ENCODE data around the gene TTLL5.

The TTLL5 gene

GRCh38 chr14:75702616-75703261, 41.7 kb downstream of the TTLL5 start:
- no peak for DNase-seq

DNA sequence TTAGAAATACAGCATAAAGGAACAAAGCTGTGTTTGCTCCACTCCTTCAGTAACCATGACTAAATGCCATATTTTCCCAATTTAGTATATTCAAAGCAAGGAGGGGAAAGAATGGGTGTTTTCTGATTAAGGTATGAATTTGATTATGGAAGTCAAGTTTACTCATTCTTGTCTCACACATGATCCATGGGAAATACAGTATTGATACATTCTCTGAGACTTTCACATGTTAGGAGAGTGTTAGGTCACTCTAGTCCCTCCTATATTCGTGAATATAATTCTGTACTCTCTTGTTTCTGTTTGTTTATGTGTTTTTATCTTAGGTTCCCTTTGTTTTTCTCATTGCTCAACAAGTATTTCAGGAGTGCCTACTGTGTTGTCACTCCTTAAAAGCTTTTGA, 42.4 kb downstream of the TTLL5 start:
- DNase-seq, result no peak

- DNase-seq, result no peak
These were observed 44.0 kb downstream of the TTLL5 start for GRCh38 chr14:75705014-75705413.

DNA sequence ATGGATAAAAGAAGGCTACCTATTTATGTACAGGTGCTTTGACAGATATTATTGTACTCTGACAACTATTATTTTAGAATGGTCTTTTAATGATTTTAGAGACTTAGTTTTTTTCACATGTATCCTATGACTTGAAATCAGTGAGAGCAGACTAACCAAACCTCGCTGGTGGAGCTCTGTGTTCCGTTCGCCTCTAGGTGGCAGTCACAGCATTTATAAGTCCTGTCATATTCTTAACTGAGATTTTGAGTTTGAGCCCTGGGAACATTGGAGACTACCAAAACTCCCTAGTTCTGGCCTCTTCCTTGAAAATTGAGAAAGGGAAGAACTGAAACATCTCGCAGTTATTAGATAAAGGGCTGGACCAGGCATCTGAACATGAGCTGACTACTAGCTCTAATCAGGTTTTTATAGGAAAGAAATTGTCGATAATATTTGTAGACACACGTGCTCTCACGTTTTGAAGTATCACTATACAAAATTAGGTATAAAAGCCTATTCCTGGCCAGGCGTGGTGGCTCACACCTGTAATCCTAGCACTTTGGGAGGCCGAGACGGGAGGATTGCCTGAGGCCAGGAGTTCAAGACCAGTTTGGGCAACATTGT, 48.3 kb downstream of the TTLL5 start:
- DNase-seq, result peak; percentile 45 to 66

GRCh38 chr14:75711105-75711795, 50.2 kb downstream of the TTLL5 start:
- peak in 1 of 2 donors; percentile 3 for DNase-seq

- no peak for DNase-seq
These were observed 50.8 kb downstream of the TTLL5 start for GRCh38 chr14:75711796-75712211.

DNA sequence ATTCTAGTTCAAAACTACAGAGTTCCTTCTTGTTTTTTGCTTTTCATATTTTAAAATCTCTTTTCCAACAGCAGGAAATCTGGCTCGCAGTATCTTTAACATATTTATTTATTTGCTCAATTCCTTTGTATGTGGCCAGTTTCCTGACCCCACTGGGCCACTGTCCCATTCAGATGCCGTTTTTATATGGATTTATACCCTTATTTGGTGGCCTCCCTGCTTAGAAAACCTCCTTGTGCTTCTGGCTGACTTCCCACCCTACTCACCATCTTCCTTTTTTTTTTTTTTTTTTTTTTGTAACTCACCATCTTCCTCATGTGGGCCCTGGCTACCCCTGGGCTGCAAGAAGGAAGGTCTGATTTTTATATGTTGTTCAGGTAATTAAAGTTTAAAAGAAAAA, 53.9 kb downstream of the TTLL5 start:
- no peak for DNase-seq

- DNase-seq, result no peak
These were observed 55.1 kb downstream of the TTLL5 start for GRCh38 chr14:75715926-75716780.

- no peak for DNase-seq
These were observed 56.7 kb downstream of the TTLL5 start for GRCh38 chr14:75717729-75718128.

DNA sequence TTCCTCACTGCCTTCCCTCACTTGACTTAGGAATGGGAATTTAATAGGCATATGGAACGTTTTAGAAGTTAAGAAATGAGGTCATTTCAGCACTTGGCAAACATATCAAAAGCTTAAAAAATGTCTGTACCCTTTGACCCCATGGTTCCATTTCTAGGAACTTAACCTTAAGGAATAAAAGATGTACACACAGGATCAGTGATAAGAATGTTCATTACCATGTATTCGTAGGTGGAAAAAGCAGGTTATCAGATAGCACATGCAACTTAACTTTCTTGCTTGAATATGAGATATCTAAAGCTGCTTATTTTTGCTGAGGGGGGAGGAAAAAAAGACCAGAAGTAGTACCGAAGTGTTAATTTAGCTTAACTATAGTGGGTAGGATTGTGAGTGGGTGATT, 57.2 kb downstream of the TTLL5 start:
- DNase-seq, result no peak

DNA sequence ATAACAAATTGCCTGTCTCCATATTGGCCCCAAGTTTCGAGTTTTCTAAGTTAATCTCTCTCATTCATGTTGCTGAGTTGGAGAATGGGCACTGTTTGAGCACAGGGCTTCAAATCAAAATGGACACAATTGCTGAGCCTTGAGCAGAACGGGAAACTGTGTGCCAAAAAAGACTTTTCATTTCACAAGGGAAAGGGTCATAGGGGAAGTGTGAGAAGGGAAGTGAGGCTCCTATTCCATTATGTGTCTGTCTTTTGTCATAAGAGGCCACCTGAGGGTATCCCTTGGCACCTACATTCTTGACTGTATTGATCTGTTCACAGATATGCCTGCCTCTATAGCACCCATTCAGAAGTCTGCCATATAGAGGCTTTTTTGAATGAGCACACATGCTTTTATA, 59.1 kb downstream of the TTLL5 start:
- DNase-seq, result no peak

DNA sequence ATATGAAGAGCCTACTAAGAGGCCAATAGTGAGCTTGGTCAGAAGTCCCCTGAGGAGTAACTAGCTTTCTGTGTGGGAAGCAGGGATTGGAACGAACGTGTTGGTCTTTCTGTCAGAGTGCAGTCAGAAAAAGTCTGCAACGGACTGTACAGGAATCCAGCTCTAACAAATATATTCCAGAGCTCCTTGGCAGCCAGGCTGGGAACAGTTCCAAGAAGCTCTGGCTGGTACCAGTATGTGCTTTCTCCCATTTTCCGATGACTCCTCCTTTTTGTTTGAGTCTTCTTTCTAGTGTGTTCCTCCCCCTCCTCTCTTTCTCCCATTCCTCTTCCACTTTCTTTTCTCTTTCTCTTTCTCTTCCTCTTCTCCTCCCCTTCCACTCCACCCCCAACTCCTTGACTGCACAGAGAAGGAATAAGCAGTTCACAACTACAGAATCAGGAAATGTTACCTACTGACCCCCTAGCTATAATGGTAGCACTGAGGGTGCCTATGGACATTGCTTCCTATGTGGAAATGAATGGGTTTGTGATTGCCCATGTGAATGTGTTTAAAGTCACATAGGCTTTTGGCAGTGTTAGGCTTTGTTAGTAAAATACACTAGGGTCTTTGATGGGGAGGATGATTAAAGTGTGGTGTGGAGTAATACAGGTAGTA, 59.9 kb downstream of the TTLL5 start:
- no peak for DNase-seq

GRCh38 chr14:75723716-75724115, 62.7 kb downstream of the TTLL5 start:
- no peak for DNase-seq

DNA sequence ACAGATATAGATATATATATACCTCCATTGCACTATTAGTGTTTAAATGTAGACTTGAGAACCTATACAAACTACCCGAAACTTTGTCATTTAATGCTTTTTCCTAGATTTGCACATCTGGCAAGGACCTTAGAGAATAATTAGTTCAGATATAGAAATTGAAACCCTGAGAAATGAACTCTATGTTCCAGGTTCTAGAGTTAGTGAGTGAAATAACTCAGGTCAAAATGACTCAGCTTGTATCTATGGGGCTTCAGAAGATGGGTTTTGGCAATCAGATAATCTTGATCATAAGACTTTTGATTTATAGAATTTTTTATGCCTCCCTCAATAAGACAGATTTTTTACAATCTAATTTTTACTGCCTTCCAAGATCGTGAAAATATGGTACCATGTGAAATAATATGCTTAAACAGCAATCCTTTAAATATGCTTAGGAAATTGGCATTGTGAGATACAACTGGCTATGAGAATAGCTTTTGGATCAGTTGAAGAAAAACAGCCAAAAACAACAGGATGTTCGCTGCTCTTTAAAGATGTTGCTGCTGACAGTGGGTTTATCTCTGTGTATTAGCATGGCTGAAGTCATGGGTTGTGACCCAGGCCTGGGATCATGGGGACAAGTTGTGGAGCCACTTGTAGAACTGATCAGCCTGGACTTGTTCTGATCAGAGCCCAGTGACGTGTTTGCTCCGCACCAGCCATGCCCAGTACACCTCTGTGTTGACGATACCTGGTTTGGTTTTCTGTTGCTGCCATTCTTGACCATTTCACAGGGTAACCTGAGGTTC, 63.6 kb downstream of the TTLL5 start:
- DNase-seq, result no peak

DNA sequence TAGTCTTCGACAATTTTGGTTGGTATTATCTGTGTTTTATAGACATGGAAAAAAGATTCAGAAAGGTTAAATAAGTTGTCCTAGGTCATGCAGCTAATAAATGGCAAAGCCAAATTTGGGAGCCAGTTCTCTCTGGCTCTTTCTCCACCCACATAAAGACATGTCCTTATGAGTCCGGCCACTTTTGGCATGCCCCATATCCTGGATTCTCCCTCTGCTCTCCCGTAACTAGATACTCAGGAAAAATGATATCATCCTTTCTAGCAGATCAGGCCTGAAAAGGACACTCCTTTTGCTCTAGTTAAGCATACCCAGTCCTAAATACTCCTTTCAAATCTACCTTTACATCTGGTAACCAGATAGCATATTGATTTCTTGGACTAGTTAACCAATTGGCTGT, 64.4 kb downstream of the TTLL5 start:
- no peak for DNase-seq

DNA sequence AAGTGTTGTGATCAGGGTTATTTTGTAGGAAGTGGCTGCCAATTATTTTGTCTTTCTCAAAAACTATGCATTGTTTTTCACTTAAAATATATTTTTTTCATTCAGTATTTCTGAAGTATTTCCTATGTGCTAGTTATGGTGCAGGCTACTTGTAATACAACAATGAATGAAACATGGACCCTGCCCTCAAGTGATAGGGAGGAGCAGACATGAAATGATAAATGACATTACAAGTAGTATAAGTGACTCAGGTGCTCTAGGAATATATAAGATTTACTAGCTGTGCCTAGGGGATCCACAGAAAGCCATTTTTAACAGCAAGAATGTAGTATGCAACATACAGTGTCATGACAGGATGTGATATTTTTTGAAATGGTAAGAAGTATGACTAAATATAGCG, 65.3 kb downstream of the TTLL5 start:
- no peak for DNase-seq

DNA sequence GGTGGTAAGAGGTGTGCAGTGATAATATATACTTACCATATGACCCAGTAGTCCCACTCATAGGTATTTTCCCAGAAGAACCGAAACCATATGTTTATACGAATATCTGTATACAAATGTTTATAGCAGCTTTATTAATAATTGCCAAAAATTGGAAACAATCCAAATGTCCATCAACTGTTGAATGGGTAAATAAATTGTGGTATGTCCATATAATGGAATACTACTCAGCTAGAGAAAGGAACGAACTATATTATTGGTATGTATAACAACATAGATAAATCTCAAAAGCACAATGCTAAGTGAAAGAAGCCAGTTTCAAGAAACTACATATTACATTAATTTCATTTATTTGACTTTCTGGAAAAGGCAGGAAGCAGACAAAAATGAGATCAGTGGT, 66.1 kb downstream of the TTLL5 start:
- no peak for DNase-seq

GRCh38 chr14:75732888-75733287, 71.8 kb downstream of the TTLL5 start:
- no peak for DNase-seq

GRCh38 chr14:75734854-75735253, 73.8 kb downstream of the TTLL5 start:
- DNase-seq, result no peak

GRCh38 chr14:75736845-75737485, 75.9 kb downstream of the TTLL5 start:
- no peak for DNase-seq

DNA sequence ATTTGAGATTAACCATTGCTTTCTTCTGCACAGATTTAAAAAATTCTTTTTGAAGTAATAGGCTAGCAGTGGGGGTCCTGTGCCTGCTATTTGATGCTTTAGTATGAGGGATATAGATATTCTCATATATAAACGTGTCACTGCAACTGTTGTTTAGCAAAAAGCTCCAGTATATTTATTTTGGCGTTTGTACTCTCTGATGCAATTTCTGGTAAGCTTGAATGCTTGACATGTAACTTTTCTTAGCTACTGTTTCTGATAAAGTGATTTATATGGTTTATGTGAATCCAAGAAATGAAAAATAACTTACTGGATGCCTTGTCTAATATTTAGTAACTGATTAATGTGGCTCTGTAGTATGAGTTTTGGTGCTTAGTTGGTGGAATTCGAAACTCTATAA, 77.1 kb downstream of the TTLL5 start:
- no peak for DNase-seq

DNA sequence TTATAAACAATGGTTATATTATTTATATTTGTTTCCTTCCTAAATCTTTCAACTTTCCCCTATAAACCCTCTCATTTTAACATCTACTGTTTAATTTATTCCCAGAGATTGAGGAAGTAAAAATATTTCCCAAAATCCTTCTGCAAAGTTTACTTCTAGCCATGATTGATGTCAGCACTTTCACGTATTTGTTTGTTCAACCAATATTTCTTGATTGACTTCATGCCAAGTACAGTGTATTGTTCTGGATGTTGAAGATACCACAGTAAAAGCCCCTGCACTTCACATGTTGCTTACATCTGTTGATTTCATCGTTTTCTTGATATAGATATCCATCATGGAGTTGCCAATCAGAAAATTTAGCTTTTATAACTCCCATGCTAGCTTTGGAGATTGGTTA, 81.8 kb downstream of the TTLL5 start:
- no peak for DNase-seq

All from activated CD4-positive, alpha-beta T cell treated with anti-CD3 and anti-CD28 coated beads for 4 hours (primary cell).